NB4 (cell line): ENCODE measurements around the gene SLC39A11.

Source experiments
- DNase-seq: peaks from one replicate; pipeline ENCODE4 v3.0.0; 2010; ENCODE audit warnings: low read depth
- H3K4me3 ChIP-seq: one replicate; pipeline ENCODE4 v1.5.1; 2011; ENCODE audit warnings: mild to moderate bottlenecking, low read depth, low read length, moderate library complexity
- MYC ChIP-seq: IDR thresholded peaks from 2 replicates; pipeline ENCODE4 v1.6.1; 2011; ENCODE audit warnings: low read depth, low read length
- POLR2A ChIP-seq: IDR thresholded peaks from 2 replicates; pipeline ENCODE4 v1.6.1; 2011; ENCODE audit warnings: mild to moderate bottlenecking; ENCODE audit not compliant: insufficient read length; ENCODE audit errors: extremely low read depth
- TF ChIP-seq, protein P1 (sequence below): IDR thresholded peaks from 2 replicates; pipeline ENCODE4 v1.6.1; 2011; ENCODE audit warnings: low read depth, low read length
- TF ChIP-seq, protein P2 (sequence below): IDR thresholded peaks from one replicate; pipeline ENCODE4 v1.5.1; 2012; ENCODE audit warnings: low read depth, low read length

The SLC39A11 gene

DNA sequence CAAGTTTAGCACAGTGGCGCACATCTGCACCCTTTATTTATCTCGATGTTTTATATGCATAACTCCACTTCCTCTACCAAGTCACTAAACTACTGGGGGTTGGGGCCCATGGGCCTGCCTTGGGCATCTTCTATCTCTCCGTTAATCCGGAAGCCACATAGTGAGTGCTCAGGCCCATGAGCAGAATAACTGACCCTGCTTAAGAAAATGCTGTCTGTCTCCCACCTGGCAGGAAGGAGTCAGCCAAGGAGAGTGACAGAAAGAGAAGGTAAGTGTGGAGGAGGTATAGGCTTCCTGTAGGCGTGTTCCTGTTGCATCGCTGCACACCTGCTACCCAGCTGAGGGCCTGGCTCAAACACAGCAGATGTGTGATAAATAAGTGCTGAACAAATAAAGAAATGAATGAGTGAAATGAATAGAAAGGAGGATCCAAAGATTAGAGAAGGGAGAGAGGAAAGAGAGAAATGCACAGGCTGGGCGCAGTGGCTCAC is 320.1 kb downstream of the SLC39A11 start:
- no peak for DNase-seq
- no peak overlapping the region for H3K4me3 ChIP-seq
- TF ChIP-seq POLR2A, result no peak
- TF ChIP-seq, protein P1, sequence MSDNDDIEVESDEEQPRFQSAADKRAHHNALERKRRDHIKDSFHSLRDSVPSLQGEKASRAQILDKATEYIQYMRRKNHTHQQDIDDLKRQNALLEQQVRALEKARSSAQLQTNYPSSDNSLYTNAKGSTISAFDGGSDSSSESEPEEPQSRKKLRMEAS, result no peak
- no peak for TF ChIP-seq MYC
- TF ChIP-seq, protein P2, sequence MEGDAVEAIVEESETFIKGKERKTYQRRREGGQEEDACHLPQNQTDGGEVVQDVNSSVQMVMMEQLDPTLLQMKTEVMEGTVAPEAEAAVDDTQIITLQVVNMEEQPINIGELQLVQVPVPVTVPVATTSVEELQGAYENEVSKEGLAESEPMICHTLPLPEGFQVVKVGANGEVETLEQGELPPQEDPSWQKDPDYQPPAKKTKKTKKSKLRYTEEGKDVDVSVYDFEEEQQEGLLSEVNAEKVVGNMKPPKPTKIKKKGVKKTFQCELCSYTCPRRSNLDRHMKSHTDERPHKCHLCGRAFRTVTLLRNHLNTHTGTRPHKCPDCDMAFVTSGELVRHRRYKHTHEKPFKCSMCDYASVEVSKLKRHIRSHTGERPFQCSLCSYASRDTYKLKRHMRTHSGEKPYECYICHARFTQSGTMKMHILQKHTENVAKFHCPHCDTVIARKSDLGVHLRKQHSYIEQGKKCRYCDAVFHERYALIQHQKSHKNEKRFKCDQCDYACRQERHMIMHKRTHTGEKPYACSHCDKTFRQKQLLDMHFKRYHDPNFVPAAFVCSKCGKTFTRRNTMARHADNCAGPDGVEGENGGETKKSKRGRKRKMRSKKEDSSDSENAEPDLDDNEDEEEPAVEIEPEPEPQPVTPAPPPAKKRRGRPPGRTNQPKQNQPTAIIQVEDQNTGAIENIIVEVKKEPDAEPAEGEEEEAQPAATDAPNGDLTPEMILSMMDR, result no peak

- no peak overlapping the region for H3K4me3 ChIP-seq
- TF ChIP-seq, protein P1, result no peak
- TF ChIP-seq POLR2A (no peak), MYC (no peak)
- TF ChIP-seq, protein P2, result no peak
- DNase-seq, result no peak
Observed at GRCh38 chr17:72771734-72772133, 320.8 kb downstream of the SLC39A11 start.

- no peak overlapping the region for H3K4me3 ChIP-seq
- TF ChIP-seq POLR2A (no peak), MYC (no peak)
- TF ChIP-seq, protein P1, result no peak
- TF ChIP-seq, protein P2, result no peak
- no peak for DNase-seq
Observed at GRCh38 chr17:72766761-72767356, 325.6 kb downstream of the SLC39A11 start.

DNA sequence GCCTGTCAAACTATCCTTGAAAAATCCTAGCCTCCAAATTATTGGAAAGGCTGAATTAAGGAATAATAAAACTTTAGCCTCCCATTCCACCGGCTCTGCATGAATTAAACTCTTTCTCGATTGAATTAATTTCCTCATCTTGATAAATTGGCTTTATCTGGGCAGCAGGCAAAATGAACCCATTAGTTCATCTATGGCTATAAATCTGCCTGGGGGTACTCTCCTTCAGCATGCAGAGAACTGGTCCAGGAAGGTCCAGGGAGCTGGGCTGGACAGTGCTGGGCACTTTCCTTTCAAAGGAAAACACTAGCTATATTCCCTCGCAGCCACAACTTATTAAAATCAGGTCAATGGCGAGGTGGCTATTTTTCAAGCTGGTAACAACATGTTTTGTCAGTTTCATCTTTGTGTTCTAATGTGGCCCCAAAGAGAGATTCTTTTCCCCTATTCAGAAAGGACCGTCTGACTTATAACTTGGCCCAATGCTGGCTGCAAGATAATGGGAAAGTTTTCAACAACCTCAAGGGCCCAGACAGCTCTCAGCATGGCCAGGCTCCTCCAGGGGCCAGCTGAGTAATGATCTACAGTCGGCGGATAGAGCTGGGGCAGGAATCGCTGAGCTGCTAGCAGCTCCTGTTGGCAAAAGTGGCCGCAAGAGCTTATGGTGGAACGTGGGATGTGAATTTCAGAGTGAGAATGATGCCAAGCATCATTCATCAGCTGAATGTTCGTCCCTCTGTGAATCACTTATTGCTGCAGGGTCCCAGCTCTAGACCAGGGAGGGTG is 326.9 kb downstream of the SLC39A11 start:
- no peak overlapping the region for H3K4me3 ChIP-seq
- TF ChIP-seq MYC (no peak), POLR2A (no peak)
- TF ChIP-seq, protein P2, result no peak
- TF ChIP-seq, protein P1, result no peak
- DNase-seq, result no peak

GRCh38 chr17:72764632-72765041 is 327.9 kb downstream of the SLC39A11 start:
- no peak overlapping the region for H3K4me3 ChIP-seq
- TF ChIP-seq POLR2A (no peak), MYC (no peak)
- TF ChIP-seq, protein P2, result no peak
- TF ChIP-seq, protein P1, result no peak
- no peak for DNase-seq
